ENCODE results near the gene STRAP.

Gene STRAP

DNA sequence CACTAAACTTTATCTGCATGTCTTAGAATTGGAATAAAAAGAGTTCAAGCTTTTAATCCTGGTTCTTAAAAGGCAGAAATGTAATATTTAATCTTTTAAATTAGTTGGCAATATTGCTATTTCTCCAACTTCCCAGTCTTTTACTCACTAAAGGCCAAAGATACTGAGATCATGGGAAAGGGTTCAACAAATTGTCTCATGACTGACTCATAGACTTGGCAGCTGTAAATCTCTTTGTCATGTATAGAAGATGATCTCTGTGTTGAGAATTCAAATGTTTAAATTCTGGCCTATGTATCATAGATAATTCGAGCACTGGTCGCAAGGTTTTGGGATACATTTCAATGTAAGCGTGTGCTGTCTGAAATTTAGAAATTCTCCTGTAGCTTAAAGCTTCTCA lies 40.1 kb upstream of the STRAP start:
- no peak for DNase-seq
- Mint-ChIP-seq H3K27me3 (ENCODE audit: low read depth, poor library complexity) (peaks cover 4% of the 10 kb centered on the region), H3K27ac (no peak overlapping the region), H3K36me3 (ENCODE audit: low read depth) (no peaks in the 10 kb centered on the region), H3K9me3 (peaks cover 6% of the 10 kb centered on the region), H3K4me3 (no peak overlapping the region), H3K4me1 (peaks cover 5% of the 10 kb centered on the region)
- TF ChIP-seq, protein P1, sequence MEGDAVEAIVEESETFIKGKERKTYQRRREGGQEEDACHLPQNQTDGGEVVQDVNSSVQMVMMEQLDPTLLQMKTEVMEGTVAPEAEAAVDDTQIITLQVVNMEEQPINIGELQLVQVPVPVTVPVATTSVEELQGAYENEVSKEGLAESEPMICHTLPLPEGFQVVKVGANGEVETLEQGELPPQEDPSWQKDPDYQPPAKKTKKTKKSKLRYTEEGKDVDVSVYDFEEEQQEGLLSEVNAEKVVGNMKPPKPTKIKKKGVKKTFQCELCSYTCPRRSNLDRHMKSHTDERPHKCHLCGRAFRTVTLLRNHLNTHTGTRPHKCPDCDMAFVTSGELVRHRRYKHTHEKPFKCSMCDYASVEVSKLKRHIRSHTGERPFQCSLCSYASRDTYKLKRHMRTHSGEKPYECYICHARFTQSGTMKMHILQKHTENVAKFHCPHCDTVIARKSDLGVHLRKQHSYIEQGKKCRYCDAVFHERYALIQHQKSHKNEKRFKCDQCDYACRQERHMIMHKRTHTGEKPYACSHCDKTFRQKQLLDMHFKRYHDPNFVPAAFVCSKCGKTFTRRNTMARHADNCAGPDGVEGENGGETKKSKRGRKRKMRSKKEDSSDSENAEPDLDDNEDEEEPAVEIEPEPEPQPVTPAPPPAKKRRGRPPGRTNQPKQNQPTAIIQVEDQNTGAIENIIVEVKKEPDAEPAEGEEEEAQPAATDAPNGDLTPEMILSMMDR (IDR thresholded peaks at IDR 0.05), result no peak

DNA sequence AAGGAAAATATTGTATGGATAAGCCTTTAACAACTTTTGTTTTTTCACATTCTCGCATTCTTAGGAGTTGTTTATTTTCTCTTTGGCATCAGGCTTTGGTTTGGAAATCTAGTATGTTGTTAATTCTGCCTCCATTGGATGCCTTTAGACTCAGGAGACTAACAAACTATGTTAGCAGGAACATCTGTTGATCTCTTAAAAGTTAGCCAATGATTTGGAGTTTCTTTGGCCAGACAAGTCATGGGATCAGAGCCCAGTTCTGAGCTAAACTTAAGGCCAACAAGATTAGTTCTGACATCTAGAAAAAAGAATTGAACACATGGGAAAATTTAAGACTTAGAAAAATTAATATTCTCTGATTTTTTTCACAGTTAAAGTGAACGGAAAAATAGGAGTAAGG lies 35.3 kb upstream of the STRAP start:
- no peak overlapping the region for H3K4me3 Mint-ChIP-seq
- no peak for DNase-seq
- H3K36me3 Mint-ChIP-seq (ENCODE audit: low read depth), result no peaks in the 10 kb centered on the region
- no peaks in the 10 kb centered on the region for H3K9me3 Mint-ChIP-seq
- TF ChIP-seq, protein P1 (IDR thresholded peaks at IDR 0.05), result no peak
- peaks cover 7% of the 10 kb centered on the region for H3K27me3 Mint-ChIP-seq (ENCODE audit: low read depth, poor library complexity)
- H3K27ac Mint-ChIP-seq, result no peak overlapping the region
- peaks cover 13% of the 10 kb centered on the region for H3K4me1 Mint-ChIP-seq

DNA sequence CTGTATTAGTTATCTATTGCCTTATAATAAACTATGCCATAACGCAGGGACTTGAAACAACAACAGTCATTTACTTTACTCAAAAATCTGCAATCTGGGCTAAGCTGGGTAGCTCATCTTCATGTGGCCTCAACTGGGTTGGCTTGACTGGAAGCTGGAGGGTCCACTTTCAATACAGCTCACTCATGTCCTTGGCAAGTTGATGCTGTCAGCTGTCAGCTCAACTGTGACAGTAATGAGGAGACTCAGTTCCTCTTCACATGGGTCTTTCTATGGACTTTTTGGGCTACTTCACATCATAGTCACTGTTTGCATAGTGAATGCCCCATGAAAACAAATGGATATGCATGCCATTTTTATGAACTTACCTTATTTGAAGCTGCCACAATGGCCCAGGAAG lies 33.6 kb upstream of the STRAP start:
- TF ChIP-seq, protein P1 (IDR thresholded peaks at IDR 0.05), result no peak
- no peaks in the 10 kb centered on the region for H3K36me3 Mint-ChIP-seq (ENCODE audit: low read depth)
- DNase-seq, result no peak
- no peak overlapping the region for H3K4me3 Mint-ChIP-seq
- H3K27ac Mint-ChIP-seq, result no peak overlapping the region
- H3K4me1 Mint-ChIP-seq, result peaks cover 14% of the 10 kb centered on the region
- H3K9me3 Mint-ChIP-seq, result no peaks in the 10 kb centered on the region
- peaks cover 3% of the 10 kb centered on the region for H3K27me3 Mint-ChIP-seq (ENCODE audit: low read depth, poor library complexity)

DNA sequence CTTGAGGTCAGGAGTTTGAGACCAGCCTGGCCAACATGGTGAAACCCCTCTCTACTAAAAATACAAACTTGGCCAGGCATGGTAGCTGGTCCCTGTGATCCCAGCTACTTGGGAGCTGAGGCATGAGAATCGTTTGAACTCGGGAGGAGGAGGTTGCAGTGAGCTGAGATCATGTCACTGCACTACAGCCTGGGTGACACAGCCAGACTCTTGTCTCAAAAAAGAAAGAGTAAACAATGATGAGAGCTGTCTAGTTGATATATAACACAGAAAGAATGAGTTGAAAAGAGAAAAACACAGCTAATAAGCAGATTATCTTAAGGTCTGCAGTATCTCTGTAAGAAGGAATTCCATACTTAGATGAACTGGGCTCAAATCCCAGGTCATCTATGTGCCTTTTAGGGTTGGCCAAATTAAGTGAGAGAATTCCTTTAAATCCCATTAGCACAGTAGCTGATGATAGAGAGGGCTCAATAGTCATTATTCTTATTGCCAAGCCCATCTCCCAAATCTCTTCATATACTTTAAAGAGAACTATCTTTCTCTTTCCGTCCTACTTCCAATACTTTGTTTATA lies 31.1 kb upstream of the STRAP start:
- TF ChIP-seq, protein P1 (IDR thresholded peaks at IDR 0.05), result no peak
- H3K4me3 Mint-ChIP-seq, result no peak overlapping the region
- H3K27me3 Mint-ChIP-seq (ENCODE audit: low read depth, poor library complexity), result peaks cover 3% of the 10 kb centered on the region
- H3K4me1 Mint-ChIP-seq, result peaks cover 14% of the 10 kb centered on the region
- DNase-seq, result no peak
- H3K27ac Mint-ChIP-seq, result peak overlapping the region; percentile 41
- H3K36me3 Mint-ChIP-seq (ENCODE audit: low read depth), result no peaks in the 10 kb centered on the region
- H3K9me3 Mint-ChIP-seq, result no peaks in the 10 kb centered on the region

DNA sequence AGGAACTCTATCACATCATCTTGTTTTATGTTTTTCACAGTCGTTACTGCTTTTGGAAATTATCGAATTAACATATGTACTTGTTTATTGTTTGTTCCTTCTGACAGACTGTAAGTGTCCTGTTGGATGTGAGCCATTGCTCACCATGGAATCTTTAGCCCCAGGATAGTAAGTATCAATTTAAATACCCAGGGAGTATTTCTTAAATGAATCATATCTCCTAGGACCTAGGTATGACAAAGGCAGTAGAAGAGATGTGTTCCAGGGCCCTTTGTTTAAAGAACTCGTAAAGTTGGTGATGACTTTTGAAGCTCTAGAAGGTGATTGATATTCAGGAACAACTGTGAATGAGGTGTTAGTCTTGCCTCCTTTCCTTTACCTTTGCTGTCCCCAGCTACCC lies 30.3 kb upstream of the STRAP start:
- TF ChIP-seq, protein P1 (IDR thresholded peaks at IDR 0.05), result no peak
- peaks cover 3% of the 10 kb centered on the region for H3K27me3 Mint-ChIP-seq (ENCODE audit: low read depth, poor library complexity)
- peaks cover 14% of the 10 kb centered on the region for H3K4me1 Mint-ChIP-seq
- no peaks in the 10 kb centered on the region for H3K36me3 Mint-ChIP-seq (ENCODE audit: low read depth)
- no peak overlapping the region for H3K27ac Mint-ChIP-seq
- H3K9me3 Mint-ChIP-seq, result no peaks in the 10 kb centered on the region
- no peak for DNase-seq
- no peak overlapping the region for H3K4me3 Mint-ChIP-seq

DNA sequence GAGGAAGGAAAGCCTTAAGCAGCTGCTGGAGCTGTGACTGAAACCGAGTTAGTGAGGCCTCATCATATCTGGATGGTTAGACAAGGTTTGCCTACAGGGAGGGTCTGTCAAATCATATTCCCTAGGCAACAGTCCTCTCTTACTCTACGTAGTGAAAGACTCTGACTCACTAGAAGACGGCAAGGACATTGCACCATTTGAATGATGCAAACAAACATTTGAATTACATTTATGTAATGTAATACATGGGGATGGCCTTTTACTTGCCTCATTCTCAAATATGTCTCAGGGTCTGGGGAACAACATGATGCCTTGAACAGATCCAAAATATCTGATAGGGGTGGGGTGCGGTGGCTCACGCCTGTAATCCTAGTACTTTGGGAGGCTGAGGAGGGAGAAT lies 29.8 kb upstream of the STRAP start:
- Mint-ChIP-seq H3K36me3 (ENCODE audit: low read depth) (no peaks in the 10 kb centered on the region), H3K4me1 (peaks cover 14% of the 10 kb centered on the region), H3K27me3 (ENCODE audit: low read depth, poor library complexity) (peaks cover 3% of the 10 kb centered on the region), H3K9me3 (no peaks in the 10 kb centered on the region), H3K4me3 (no peak overlapping the region), H3K27ac (no peak overlapping the region)
- TF ChIP-seq, protein P1 (IDR thresholded peaks at IDR 0.05), result no peak
- no peak for DNase-seq

Measured in nephron progenitor cell (in vitro differentiated cells).